Amniotic epithelial cell (primary cell): Measurements from ENCODE around the gene OR13C4.
"Not testable (repeated sequence)": the region's sequence is repeated elsewhere in the genome, so short reads cannot be mapped to it uniquely, and the experiment has no call there.

Source experiments
- DNase-seq: peaks from one replicate; pipeline ENCODE4 v3.0.0-alpha.2; 2010; ENCODE audit warnings: low read depth

The OR13C4 gene

DNA sequence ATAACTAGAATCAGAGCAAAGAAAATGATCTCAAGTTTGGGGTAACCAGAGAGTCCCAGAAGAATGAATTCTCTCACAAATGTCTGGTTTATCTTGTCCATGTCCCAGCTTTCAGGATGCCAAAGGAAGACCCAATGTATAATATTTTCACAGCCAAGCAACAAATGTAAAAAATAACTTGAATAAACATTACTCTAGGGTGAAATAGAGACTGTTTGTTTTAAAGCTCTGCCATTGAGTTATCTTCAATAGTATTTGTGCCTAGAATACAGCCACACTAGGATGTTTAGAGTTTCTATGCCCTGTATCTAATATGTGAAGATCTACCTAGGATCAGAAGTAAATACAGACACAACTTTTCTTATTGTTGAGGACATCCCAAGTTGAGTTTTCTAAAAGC lies at the start of gene OR13C4:
Gene OR13C4 (minus strand): TSS at position 101 of the 400 bp plus-strand sequence. CDS start 0 bp downstream, at position 101.
- no peak for DNase-seq

DNA sequence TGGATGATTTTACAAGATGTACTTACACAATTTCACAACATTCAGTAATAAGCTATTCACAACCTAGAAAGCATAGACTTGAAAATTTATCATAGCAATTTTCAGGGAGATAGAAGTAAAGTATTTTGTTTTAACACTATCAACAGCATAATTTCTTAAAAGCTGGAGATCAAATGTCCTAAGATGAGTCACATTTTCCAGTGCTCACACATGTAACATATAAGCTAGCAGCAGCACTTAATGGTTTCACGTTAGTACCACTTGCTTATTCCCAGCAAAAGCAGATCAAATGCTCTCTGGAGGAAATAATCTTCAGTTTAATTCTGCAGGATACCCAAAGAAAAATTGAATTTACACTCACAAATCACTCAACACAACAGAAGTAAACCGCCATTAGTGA lies 48.4 kb upstream of the OR13C4 start:
- no peak for DNase-seq

DNA sequence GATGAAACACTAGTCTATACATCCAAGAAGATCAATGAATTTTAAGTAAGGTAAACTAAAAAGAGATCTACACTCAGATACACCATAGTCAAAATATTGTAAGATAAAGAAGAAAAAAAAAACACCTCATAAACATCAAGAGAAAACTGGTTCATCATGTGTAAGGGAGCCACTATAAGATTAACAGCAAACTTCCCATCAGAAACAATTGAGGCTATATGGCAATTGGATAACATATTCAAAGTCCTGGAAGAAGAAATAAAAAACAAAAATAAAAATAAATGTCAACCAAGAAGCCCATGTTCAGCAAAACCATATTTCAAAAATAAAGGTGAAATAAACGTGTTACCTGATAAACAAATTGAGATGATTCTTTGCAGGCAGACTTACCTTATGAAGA lies 45.6 kb upstream of the OR13C4 start:
- no peak for DNase-seq

DNA sequence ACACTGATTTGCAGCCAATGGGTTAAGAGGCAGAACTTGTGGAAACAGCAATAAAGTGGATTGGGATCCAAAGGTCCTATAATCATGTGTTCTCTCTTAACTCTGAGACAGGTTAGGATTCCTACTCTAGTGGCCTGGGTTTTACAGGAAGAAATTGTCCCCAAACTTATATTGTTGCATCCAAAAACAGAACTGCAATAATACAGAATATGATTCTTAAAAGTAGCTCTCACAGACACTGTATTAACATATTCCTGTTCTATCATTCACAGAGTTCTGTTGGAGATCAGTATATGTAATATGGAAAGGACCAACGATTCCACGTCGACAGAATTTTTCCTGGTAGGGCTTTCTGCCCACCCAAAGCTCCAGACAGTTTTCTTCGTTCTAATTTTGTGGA lies 41.9 kb upstream of the OR13C4 start, which contains the start of gene OR13C8:
Gene OR13C8 (plus strand): TSS at position 301 of the 400 bp plus-strand sequence. CDS start 0 bp downstream, at position 301.
- DNase-seq: no peak

- DNase-seq: no peak
Measured at GRCh38 chr9:104564358-104564757, 37.3 kb upstream of the OR13C4 start.

- no peak for DNase-seq
Measured at GRCh38 chr9:104556830-104557634, 30.0 kb upstream of the OR13C4 start.

DNA sequence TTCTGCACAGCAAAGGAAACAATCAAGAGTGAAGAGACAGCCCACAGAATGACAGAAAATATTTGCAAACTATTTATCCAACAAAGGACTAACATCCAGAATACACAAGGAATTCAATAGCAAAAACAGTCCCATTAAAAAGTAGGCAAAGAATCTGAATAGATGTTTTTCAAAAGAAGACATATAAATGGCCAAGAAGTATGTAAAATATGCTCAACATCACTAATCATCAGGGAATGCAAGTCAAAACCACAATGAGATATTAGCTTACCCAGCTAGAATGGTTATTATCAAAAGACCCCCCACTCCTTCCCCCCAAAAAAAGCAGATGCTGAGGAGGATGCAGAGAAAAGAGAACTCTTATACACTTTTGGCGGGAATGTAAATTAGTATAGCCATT lies 28.5 kb upstream of the OR13C4 start:
- no peak for DNase-seq

- DNase-seq: no peak
Measured at GRCh38 chr9:104553261-104553660, 26.3 kb upstream of the OR13C4 start.

- DNase-seq: no peak
Measured at GRCh38 chr9:104544644-104545043, 17.6 kb upstream of the OR13C4 start.

- no peak for DNase-seq
Measured at GRCh38 chr9:104539275-104539674, 12.3 kb upstream of the OR13C4 start.

- no peak for DNase-seq
Measured at GRCh38 chr9:104536756-104537155, 9.7 kb upstream of the OR13C4 start, which contains the start of gene OR13C3. TSS of gene OR13C3 (minus strand) at chr9:104536856. CDS start at chr9:104536723, 133 bp downstream.

DNA sequence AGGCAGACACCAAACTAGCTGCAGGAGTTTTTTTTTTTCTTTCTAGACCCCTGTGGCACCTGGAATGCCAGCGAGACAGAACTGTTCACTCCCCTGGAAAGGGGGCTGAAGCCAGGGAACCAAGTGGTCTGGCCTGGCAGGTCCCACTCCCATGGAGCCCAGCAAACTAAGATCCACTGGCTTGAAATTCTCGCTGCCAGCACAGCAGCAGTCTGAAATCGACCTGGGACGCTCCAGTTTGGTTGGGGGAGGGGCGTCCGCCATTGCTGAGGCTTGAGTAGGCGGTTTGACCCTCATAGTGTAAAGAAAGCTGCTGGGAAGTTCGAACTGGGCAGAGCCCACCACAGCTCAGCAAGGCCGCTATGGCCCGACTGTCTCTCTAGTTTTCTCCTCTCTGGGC lies 6.8 kb downstream of the OR13C4 start:
- not testable (repeated sequence) for DNase-seq

DNA sequence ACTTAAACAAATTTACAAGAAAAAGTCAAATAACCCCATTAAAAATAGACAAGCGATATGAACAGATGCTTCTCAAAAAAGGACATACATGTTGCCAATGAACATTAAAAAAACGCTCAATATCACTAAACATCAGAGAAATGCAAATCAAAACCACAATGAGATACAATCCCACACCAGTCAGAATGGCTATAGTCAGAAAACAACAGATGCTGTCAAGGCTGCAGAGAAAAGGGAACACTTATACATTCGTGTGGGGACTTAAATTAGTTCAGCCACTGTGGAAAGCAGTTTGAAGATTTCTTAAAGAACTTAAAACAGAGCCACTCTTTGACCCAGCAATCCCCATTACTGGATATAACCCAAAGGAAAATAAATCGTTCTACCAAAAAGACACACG lies 12.1 kb downstream of the OR13C4 start:
- DNase-seq: no peak

DNA sequence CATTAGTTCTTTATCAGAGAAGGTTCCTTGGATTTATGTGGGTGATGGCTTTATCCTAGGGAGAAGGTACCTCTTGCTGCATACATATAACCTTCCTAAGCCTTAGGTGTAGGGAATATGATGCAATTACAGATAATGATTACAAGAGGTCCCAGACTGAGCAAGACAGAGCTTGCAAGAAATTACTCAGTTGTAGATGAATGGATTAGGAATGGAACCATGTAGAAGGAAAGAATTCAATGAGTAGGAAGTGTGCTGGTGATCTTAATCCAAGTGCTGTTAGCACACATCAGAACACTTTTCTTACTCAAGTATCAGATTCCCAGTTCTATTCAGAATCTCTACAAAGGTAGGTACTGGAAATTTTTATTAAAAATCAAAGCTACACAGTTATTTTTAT lies 20.4 kb downstream of the OR13C4 start:
- no peak for DNase-seq

- DNase-seq: no peak
Measured at GRCh38 chr9:104503963-104504362, 23.0 kb downstream of the OR13C4 start, which contains the start of gene OR13F1. TSS of gene OR13F1 (plus strand) at chr9:104504263. CDS start at chr9:104504263, 0 bp downstream.

GRCh38 chr9:104503440-104503839 lies 23.6 kb downstream of the OR13C4 start:
- no peak for DNase-seq

- DNase-seq: peak; percentile 2
Measured at GRCh38 chr9:104494808-104495207, 32.2 kb downstream of the OR13C4 start.

GRCh38 chr9:104485014-104485413 lies 42.0 kb downstream of the OR13C4 start:
- no peak for DNase-seq

DNA sequence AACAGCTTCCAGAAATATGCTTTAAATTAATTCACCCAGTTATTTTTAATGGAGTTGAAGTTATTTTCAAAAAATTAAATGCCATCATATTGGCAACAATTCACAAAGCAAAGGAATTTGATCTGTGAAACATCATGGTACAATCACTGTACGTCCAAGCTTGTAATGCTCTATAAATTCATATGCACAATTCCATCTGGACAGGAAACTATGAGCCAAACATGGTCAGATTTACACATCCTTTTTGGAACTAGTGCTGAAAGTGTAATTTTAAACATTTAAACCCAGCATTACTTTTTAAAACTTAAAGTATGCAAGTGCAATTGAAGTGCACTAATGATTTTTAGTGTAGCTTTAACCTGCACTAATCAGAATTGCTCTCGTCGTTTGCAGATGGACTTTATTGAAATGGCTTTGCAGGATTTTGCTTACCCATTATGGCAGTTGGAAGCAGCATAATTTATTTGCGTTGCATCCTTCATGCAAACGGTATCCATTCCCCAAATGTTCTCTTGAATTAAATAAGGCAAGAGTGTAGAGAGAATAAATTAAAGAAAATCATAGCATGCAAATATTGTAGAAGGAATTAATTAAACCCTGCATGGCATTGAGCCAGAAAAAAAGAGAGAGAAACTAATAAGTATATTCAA lies 44.0 kb downstream of the OR13C4 start:
- no peak for DNase-seq
